ENCODE data around the gene DAB2IP.
"Not testable (repeated sequence)": the region's sequence is repeated elsewhere in the genome, so short reads cannot be mapped to it uniquely, and the experiment has no call there.

The DAB2IP gene

DNA sequence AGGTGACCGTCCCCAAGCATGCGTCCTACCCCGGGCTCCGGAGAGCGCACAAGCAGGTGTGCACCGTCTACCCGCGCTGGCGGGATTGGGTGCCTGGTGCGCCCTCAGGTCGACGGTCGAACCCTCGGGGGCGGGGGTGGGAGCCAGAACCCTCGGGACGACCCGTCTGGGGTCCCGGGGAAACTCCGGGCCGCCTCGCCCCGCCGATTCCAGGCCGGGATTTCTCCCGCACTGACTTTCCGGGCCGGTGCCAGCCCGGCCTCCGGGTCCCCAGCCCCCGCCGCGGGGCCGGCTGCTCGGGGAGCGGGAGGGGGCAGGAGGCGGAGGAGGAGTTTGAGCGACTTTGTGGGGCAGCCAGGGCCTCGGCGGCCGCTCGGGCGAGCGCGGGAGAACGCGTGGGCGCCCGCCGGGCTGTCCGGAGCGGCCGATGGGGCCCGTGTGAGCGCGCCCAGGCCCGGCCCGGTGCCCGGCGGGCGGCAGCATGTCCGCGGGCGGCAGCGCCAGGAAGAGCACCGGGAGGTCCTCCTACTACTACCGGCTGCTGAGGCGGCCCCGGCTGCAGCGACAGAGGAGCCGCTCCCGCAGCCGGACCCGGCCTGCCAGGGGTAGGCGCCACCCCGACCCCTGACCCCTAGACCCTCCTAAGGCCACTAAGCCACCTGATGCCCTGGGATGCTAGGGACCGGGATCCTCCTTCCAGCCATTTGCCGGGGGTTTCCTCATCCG lies at the start of gene DAB2IP:
Gene DAB2IP, plus strand, starts transcription at position 340 of the 726 bp plus-strand sequence. Its CDS starts 142 bp downstream, at position 482.
- in situ Hi-C loops (cut with MboI; ENCODE audit: low pct_unique_long_range_greater_than_20kb, low sequenced_read_pairs), result no loop called here
- peak; percentile 52 for DNase-seq

DNA sequence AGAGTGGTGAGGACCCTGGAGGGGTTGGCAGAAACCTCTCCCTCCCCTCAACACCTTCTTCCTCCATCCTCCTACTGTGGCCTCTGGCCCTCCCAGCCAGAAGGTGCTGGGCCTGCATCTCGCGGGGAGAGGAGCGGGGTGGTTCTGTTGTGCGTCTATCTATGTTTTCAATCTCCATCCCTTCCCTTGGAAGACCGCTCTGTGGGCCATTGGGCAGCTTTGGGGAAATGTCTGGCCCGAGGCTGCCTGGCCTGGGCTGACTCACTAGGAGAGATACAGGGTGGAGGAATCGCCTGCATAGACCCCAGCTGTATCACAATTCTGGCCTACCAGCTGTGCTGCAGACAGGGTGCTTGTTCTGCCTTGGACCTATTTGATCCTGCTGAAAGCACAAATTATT lies 48.4 kb upstream of the DAB2IP start:
- in situ Hi-C loops (cut with MboI; ENCODE audit: low pct_unique_long_range_greater_than_20kb, low sequenced_read_pairs), result no loop called here
- no peak for DNase-seq

DNA sequence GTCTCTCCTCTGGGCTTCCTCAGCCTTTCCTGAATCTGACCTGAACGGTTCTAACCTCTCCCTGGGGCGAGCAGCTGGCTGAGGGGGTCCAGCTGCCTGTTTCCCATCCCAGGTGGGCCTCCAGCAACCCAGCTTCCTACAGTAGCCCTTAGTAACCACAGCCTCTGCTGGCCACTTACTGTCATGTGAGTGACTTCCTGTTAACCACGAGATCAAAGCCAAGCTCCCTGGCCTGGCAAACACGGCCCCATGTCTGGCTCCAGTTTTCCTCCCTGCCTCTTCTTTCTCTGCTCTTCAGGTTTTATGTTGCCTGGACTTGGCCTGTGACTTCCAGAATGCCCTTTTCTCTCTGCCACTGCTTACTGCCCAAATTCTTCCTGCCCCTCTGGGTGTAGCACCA lies 47.2 kb upstream of the DAB2IP start:
- DNase-seq, result peak; percentile 37
- in situ Hi-C loops (cut with MboI; ENCODE audit: low pct_unique_long_range_greater_than_20kb, low sequenced_read_pairs), result no loop called here

DNA sequence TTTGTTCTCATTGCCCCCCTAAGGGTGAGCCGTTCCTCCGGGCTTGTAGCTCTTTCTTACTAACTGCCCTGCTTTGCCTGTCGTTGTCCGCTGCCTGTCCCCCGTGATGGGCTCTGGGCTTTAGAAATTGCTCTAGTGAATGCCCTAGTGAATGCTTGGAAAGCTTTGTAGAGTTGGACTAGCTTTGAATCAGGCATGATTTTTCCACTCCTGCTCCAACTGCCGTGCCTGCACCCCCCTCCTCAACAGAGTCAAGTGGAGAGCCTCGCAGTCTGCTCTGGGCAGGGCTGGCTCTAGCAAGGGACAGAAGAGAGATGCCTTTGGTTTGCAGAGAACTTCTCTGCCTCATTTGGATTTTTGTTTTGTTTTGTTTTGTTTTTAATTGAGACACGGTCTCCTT lies 46.8 kb upstream of the DAB2IP start:
- in situ Hi-C loops (cut with MboI; ENCODE audit: low pct_unique_long_range_greater_than_20kb, low sequenced_read_pairs), result no loop called here
- DNase-seq, result no peak

DNA sequence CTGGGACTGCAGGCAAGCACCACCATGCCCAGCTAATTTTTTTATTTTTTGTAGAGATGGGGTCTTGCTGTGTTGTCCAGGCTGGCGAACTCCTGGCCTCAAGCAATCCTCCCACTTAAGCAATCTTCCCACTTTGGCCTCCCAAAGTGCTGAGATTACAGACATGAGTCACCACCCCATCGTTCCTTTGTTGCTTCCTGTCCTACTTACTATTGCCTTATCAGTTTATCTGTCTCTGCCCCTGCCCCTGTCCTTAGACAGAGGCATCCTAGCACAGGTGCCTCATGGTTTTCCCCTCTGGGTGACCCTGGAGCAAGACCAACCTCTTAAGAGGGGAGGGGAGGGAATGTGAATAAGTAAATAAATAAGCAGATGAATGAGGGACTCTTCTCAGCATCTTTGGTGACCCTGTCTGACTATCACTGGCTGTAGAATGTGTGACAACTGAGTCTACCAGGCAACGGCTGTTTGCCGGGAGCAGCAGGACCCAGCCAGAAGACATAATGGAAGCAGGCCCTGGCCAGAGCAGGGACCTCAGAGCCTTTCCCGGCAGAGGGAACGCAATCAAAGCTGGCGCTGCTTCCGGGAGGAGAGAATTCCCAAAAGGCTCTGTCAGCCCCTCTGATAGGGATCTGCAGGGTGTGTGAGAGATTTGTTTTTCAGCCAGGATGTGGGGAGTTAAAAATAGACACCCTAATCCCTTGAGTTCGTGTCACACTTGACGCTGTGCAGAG lies 43.8 kb upstream of the DAB2IP start:
- peak; percentile 54 for DNase-seq
- in situ Hi-C loops (cut with MboI; ENCODE audit: low pct_unique_long_range_greater_than_20kb, low sequenced_read_pairs), result no loop called here

DNA sequence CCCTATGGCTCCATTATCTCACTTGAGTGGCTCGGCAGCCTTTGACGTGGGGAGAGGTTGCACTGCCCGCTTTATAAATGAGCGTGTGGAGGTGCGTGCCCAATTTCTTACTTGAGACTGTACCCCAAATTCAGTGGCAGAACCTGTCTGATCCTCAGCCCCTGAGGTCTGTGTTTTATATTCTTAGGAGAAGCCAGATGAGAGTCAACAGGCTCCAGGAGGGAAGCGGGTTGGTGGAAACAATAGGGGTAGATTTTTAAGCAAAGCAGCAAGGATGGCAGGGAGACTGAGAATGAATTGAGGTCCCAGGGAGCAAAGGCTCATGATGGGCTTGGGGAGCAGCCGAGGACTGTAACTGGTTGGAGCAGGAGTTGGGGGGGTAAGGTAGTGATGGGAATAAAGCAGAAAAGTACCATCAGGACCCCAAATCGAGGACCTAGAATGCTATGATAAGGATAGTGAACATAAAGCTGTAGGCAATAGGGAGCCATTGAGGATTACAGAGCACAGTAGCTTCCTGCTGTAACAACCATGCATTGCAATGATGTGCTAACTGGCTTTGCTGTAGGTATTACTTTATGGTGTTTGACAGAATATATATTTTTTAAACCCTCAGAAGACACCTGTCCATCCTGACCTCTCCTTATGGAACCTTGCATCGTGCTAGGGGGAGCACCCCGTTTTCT lies 43.1 kb upstream of the DAB2IP start:
- DNase-seq, result no peak
- in situ Hi-C loops (cut with MboI; ENCODE audit: low pct_unique_long_range_greater_than_20kb, low sequenced_read_pairs), result no loop called here

DNA sequence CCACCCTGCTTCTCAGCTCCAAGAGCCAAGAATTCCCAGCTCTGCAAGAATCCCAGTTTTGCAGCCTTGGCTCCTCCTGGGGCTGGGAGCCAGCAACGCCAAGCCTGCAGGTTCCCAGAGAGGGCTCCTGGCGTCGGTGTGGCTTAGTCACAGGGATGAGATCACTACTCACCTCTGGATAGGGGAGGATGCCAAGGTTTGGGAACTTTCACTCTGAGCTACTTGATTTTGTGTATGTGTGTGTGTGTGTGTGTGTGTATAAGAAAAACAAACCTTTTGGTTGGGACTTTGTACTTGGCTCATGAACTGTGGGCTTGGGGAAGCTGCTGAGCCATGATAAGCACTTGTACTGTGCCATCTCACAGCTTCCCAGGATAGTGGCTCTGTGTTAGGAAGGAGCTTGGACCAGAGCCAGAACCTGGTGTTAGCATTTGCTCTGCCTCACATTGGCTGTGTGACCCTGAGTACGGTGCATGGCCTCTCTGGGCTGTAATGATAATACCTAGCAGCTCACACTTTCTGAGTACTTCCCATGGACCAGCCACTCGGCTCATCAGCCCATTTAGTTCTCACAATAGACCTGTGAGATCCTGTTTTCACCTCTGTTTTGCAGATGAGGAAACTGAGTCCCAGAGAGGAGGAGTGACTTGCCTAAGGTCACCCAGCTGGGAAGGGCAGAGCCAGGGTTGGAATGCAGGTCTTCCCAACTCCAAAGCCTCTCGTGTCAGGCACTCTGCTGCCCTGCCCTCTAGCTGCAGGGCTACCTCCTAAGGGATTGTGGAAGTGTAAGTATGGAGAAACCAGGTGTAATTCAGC lies 41.4 kb upstream of the DAB2IP start:
- no peak for DNase-seq
- in situ Hi-C loops (cut with MboI; ENCODE audit: low pct_unique_long_range_greater_than_20kb, low sequenced_read_pairs), result no loop called here

DNA sequence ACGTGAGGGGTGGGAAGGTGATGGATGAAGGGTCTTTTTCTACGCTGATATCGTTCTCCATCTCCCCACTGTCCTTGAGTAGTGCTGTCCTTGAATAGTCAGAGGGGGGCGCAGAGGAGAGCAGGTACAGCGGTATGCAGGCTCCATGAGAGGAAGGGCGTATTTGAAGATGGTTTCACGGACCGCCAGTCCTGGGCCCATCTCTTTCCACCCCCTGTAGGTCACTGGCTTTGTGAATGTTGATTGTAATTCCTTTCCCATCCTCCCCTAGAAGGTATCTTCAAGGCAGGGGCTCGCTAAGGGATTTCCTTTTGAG lies 40.8 kb upstream of the DAB2IP start:
- in situ Hi-C loops (cut with MboI; ENCODE audit: low pct_unique_long_range_greater_than_20kb, low sequenced_read_pairs), result no loop called here
- peak; percentile 13 for DNase-seq

DNA sequence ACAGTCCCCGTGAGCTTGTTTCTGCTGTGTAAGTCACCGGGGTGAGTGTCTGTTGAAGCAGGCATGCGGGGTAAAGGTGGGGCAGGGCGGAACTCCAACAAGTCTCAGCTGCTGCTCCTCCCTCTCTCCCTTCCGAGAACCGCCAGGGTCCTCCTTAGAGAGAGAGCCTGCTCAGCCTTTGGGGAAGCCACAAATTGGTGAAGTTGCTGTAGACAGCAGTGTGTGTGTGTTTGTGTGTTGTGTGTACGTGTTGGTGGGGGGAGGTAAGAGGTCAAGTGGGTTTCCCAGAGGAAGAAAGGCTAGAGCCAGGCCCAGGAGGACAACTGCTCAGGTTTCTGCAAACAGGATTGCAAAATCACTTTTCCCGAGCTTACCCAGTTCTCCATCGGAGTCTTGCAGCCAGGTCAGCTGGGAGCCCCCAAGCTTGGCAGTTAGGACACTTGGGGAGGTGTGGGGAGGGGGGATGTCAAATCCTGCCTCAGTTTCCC lies 38.9 kb upstream of the DAB2IP start:
- in situ Hi-C loops (cut with MboI; ENCODE audit: low pct_unique_long_range_greater_than_20kb, low sequenced_read_pairs), result no loop called here
- peak; percentile 53 for DNase-seq

DNA sequence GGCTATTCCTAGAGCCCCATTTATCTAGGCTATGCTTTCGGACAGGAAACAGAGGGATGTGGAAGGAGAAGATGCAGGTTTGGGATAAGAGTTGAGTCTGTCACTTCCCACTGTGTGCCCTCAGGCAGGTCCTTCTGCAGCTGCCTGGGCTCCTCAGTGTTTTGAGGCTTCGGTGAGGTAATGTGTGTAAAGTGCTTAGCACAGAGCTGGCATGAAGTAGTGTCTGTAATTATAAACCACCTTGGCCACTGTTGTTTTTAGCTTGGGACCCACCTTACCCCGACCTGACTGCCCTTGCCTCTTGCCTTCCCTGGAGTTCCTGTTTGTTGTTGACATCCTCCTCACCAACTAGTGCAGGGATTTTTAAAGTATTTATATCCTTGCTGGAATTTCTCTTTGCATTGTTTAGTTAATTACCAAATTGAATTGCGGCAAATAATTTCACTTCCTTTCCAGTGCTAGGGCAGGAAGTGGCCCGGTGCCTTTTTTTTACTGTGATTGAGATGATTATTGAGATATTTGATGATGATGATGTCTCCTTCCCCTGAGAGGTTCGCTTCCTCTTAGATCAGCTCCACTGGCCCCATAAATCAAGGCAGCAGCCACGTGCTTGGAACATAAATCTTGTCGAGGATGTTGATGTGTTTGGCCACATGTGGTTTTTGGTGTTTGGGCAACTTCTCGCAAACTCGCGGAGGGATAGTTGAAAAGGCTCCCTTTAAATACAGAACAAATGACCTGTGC lies 38.3 kb upstream of the DAB2IP start:
- peak; percentile 56 for DNase-seq
- in situ Hi-C loops (cut with MboI; ENCODE audit: low pct_unique_long_range_greater_than_20kb, low sequenced_read_pairs), result no loop called here

DNA sequence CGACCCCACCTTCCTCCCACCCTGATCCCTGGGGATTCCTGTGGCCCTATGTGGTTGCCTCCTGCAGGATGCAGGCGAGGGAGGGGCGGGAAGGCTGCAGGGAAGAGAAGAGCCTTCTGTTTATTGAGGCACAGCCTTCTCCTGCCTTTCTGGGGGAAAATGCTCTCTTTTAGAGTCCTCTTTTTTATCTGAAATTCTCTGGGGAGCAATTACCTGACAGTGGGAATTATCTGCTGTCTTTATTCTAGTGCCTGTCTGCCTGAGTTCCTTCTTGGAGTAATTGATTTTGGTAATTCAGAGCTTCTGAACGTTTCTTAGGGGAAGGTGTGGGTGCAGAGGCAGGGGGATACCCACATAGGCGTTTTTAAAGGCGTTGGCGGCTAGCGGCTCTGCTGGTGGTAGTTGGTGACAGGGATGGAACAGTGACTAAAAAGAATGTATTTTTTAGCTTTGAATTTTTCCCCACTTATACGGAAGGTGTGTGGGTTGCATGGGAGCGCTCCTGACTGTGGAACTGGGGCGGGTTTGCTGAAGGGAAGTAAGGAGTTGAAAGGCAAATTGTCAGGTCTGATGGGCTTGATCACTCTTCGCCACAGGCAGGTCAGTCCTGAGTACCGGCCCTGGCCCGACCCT lies 35.2 kb upstream of the DAB2IP start:
- no peak for DNase-seq
- in situ Hi-C loops (cut with MboI; ENCODE audit: low pct_unique_long_range_greater_than_20kb, low sequenced_read_pairs), result no loop called here

DNA sequence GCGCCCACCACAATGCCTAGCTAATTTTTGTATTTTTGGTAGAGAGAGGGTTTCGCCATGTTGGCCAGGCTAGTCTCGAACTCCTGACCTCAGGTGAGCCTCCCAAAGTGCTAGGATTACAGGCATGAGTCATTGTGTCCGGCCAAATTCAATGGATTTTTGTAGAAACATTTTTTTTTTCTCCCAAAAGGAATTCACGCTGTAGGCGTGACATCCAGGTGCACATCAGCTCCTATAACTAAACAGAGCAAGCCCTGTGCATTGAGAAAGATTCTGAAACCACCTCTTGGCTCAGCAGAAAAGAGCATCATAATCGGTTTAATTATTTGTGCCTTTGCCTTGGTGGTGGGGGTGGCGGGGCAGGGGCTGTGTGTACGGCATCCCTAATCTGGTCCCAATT lies 32.9 kb upstream of the DAB2IP start:
- in situ Hi-C loops (cut with MboI; ENCODE audit: low pct_unique_long_range_greater_than_20kb, low sequenced_read_pairs), result no loop called here
- DNase-seq, result no peak

DNA sequence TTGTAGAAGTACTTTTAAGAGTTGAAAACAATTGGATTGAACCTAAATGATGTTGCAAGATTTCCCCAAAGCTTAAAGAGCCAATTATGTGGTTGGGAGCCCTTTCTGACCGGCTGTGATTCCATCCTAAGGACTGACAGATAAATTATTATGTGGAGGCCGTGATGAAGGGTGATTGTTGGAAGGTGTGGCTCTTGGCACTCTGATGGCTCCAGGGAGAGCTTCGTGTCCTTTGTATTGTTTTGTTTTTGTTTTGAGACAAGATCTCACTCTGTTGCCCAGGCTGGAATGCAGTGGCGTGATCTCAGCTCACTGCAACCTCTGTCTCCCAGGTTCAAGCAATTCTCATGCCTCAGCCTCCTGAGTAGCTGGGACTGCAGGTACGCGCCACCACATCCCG lies 32.5 kb upstream of the DAB2IP start:
- DNase-seq, result not testable (repeated sequence)

DNA sequence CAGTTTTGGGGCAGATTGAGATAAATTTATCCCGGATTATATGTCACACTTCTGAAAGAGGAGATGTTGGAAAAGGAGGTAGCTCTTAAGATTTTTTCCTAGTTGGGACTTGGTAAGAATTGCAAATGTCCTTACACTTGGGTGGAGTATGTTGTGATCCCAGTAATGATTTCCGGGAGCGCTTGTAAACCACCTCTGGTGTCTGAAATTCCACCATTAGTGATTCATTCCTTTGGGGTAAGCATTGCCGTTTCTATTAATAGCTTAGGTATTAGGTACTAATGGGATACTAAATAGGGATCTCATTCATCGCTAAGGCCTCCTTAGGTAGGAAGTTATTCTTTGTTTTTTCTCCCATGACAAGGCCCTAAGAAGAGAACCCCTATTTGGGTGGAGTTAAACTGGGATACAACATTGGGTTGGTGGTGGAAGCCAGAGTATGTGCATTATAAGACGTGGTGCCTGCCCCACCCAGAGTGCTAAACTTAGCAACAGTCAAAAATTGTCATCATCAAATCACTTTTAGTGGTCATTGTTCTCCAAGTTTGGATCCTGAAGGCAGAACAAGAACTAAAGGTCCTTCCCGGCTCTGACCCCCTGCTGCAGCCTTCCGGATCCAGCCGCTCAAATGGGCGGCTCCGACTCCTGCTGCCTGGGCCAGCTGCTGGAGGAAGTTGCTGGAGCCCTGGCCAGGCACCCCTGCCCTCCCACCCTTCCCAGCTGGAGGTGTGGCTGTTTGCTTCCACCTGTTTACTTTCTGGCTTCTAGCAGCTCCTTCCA lies 31.7 kb upstream of the DAB2IP start:
- in situ Hi-C loops (cut with MboI; ENCODE audit: low pct_unique_long_range_greater_than_20kb, low sequenced_read_pairs), result no loop called here
- no peak for DNase-seq

More for the DNA sequence above, 32.5 kb upstream of the DAB2IP start:
- in situ Hi-C loops (cut with MboI; ENCODE audit: low pct_unique_long_range_greater_than_20kb, low sequenced_read_pairs), result not testable (repeated sequence)

DNA sequence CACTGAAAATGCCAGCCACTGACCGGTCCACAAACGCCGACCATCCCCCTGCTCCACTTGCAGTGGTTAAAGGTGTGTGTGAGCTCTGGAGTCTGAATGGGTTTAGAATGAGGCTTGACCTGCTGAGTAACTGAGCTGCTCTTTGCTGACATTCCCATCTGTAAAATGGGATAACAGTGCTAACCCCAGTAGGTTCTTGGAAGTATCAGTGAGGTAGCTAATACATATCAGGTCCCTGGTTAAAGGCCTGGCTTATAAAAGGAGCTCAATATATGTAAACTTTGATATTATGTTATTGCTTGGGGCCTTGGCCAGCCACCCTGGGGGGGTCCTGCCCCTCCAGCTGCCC lies 31.1 kb upstream of the DAB2IP start:
- no peak for DNase-seq
- in situ Hi-C loops (cut with MboI; ENCODE audit: low pct_unique_long_range_greater_than_20kb, low sequenced_read_pairs), result no loop called here

DNA sequence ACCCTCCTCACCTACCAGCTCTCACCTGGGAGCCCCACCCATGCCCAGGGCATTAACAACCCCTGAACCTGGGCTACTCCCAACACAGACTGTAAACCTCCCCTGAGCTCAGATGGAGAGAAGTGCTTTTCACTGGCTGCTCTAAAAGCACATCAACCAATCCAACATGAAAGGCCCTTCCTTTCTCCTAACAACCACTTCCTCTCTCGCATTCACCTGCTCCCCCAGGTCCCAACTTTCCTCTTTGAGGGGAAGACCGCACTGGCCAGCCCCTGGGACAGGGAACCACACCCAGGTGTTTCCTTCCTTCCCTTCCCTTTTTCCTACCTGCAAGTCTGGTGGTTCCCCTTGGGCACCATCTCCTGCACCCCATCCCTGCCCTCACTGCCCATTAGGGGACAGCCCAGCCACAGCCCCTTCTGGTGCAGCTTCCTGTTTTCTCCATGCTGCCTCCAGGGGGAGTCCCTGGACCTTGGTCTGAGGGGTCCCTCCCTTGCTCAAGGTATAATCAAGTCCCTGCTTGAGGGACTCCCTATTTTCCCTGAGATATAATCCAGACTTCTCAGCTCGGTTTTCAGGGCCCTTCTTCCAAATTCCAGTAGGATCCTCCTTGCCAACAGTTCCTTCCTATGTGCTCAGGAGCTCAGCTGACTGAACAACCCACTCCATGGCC lies 30.5 kb upstream of the DAB2IP start:
- DNase-seq, result peak; percentile 69
- in situ Hi-C loops (cut with MboI; ENCODE audit: low pct_unique_long_range_greater_than_20kb, low sequenced_read_pairs), result no loop called here

Measured in KBM-7 (cell line).